ENCODE measurements around the gene FAM83G. TPM values are rescaled to one million over a fixed set of nuclear protein-coding genes. Genes with fewer than 3 reads are reported as not detected.

Gene FAM83G
- total RNA-seq, 1 experiment from 2014 or later: 31.4 TPM

GRCh38 chr17:18975597-18975996, 29.0 kb downstream of the FAM83G start:
- DNase-seq (ENCODE audit: low spot score) (no peak), ATAC-seq (no peak)
- H3K4me1 Mint-ChIP-seq: no peaks in the 10 kb centered on the region
- peaks cover 26% of the 10 kb centered on the region for H3K36me3 Mint-ChIP-seq
- H3K9me3 Mint-ChIP-seq: no peaks in the 10 kb centered on the region
- TF ChIP-seq ATF2 (CRISPR knock-in tag; IDR thresholded peaks at IDR 0.05; ENCODE audit: borderline replicate concordance, low read depth) (no peak), ZBTB43 (CRISPR knock-in tag; IDR thresholded peaks at IDR 0.05) (no peak)
- CTCF ChIA-PET: no interaction called here
- POLR2A ChIA-PET: interaction anchor here (0.6 kb wide), 1 partner anchor 21 kb away, joined by 3 read pairs; no protein-coding TSS in a partner anchor
- no peak overlapping the region for H3K4me3 Mint-ChIP-seq
- H3K27ac Mint-ChIP-seq: no peak overlapping the region
- H3K27me3 Mint-ChIP-seq (ENCODE audit: low read depth): no peaks in the 10 kb centered on the region

GRCh38 chr17:18974407-18975149, 30.0 kb downstream of the FAM83G start:
- CTCF ChIA-PET: interaction anchor here (1.5 kb wide), 1 partner anchor 13 kb away, joined by 4 read pairs; no protein-coding TSS in a partner anchor
- POLR2A ChIA-PET: no interaction called here
- H3K27ac Mint-ChIP-seq: no peak overlapping the region

More at GRCh38 chr17:18974407-18975149, 30.0 kb downstream of the FAM83G start:
- Mint-ChIP-seq H3K27me3 (ENCODE audit: low read depth) (no peaks in the 10 kb centered on the region), H3K4me3 (no peak overlapping the region), H3K36me3 (peaks cover 32% of the 10 kb centered on the region), H3K9me3 (no peaks in the 10 kb centered on the region), H3K4me1 (peaks cover 7% of the 10 kb centered on the region)
- ATAC-seq (no peak), DNase-seq (ENCODE audit: low spot score) (no peak)
- TF ChIP-seq SP1 (CRISPR knock-in tag; conservative IDR thresholded peaks at IDR 0.05): no peak
- TF ChIP-seq PRRX2 (CRISPR knock-in tag; IDR thresholded peaks at IDR 0.05): no peak
- TF ChIP-seq ZNF138 (CRISPR knock-in tag; conservative IDR thresholded peaks at IDR 0.05): no peak
- no peak for TF ChIP-seq MAX (CRISPR knock-in tag; IDR thresholded peaks at IDR 0.05)
- no peak for TF ChIP-seq ZSCAN18 (CRISPR knock-in tag; IDR thresholded peaks at IDR 0.05)
- no peak for TF ChIP-seq ZNF121 (CRISPR knock-in tag; IDR thresholded peaks at IDR 0.05)
- TF ChIP-seq CTCF (IDR thresholded peaks at IDR 0.05): no peak
- no peak for TF ChIP-seq CBFB (CRISPR knock-in tag; IDR thresholded peaks at IDR 0.05; ENCODE audit: low read depth)
- no peak for TF ChIP-seq SMAD4 (CRISPR knock-in tag; IDR thresholded peaks at IDR 0.05)
- no peak for TF ChIP-seq AR (CRISPR knock-in tag; IDR thresholded peaks at IDR 0.05)
- TF ChIP-seq ZNF263 (CRISPR knock-in tag; IDR thresholded peaks at IDR 0.05; ENCODE audit: low read depth): no peak
